Liver (tissue), 3 donors: Measurements from ENCODE around the gene OR6F1.

Source experiments
- REST ChIP-seq: IDR thresholded peaks from 2 replicates; pipeline ENCODE4 v1.6.1; 2016; ENCODE audit warnings: antibody characterized with exemption, mild to moderate bottlenecking
- SP1 ChIP-seq: IDR thresholded peaks from 2 replicates; pipeline ENCODE4 v1.6.1; 2018; ENCODE audit warnings: antibody characterized with exemption, mild to moderate bottlenecking
- TAF1 ChIP-seq: conservative IDR thresholded peaks from 2 replicates; pipeline ENCODE4 v1.6.1; 2016; ENCODE audit warnings: antibody characterized with exemption, mild to moderate bottlenecking
- TF ChIP-seq, protein P1 (sequence below): fragments of 150-350 bp; IDR thresholded peaks from 2 replicates; pipeline ENCODE4 v1.5.1; 2017; ENCODE audit warnings: improper control_type of control experiment, low read depth, low read length; ENCODE audit not compliant: missing input control
- TF ChIP-seq, protein P2 (sequence below): IDR thresholded peaks from 2 replicates; pipeline ENCODE4 v1.6.1; 2016; ENCODE audit warnings: antibody characterized with exemption
- donor health status: healthy.
- donor health status: healthy.

DNA sequence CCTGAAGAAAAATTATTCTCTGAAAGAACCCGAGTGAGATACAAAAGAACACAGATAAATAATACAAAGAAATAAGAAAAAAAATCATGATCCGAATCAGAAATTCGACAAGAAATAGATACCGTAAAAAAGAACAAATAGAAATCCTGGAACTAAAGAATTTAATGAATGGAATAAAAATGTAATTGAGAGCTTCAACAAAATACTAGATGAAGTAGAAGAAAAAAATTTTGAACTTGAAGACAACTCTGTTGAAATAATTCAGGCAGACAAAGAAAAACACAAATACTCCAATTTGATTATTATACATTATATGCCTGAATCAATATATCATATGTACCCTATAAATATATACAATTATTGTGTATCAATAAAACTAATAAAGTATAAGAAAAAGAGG, 4.8 kb upstream of the OR6F1 start:
- TF ChIP-seq SP1 = no peak
- TF ChIP-seq, protein P1, sequence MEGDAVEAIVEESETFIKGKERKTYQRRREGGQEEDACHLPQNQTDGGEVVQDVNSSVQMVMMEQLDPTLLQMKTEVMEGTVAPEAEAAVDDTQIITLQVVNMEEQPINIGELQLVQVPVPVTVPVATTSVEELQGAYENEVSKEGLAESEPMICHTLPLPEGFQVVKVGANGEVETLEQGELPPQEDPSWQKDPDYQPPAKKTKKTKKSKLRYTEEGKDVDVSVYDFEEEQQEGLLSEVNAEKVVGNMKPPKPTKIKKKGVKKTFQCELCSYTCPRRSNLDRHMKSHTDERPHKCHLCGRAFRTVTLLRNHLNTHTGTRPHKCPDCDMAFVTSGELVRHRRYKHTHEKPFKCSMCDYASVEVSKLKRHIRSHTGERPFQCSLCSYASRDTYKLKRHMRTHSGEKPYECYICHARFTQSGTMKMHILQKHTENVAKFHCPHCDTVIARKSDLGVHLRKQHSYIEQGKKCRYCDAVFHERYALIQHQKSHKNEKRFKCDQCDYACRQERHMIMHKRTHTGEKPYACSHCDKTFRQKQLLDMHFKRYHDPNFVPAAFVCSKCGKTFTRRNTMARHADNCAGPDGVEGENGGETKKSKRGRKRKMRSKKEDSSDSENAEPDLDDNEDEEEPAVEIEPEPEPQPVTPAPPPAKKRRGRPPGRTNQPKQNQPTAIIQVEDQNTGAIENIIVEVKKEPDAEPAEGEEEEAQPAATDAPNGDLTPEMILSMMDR = no peak
- TF ChIP-seq TAF1 = no peak
- TF ChIP-seq REST = no peak
- TF ChIP-seq, protein P2, sequence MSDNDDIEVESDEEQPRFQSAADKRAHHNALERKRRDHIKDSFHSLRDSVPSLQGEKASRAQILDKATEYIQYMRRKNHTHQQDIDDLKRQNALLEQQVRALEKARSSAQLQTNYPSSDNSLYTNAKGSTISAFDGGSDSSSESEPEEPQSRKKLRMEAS = no peak
